Activated CD4-positive, alpha-beta T cell treated with anti-CD3 and anti-CD28 coated beads for 36 hours (primary cell): ENCODE measurements around the gene KIN. TPM values are rescaled to one million over a fixed set of nuclear protein-coding genes. Genes with fewer than 3 reads are reported as not detected.
A peak's percentile ranks its signal among the peaks of the same experiment; 100 is the strongest.

Experiments
- ATAC-seq: fragments of 200-7000 bp; cut with Tn5 transposase; one replicate; pipeline ENCODE4 v1.10.0; 2021; ENCODE audit warnings: mild to moderate bottlenecking, moderate library complexity
- CTCF ChIA-PET: fragments of 350-600 bp; sonication (Branson Sonifier 250); formaldehyde crosslinking; loops from one replicate; lab custom pipeline; 2021; ENCODE audit warnings: antibody characterized with exemption; lab: Charles Lee
- POLR2A ChIA-PET: fragments of 350-600 bp; sonication (Branson Sonifier 250); formaldehyde crosslinking; loops from one replicate; lab custom pipeline; 2021; ENCODE audit warnings: antibody characterized with exemption, inconsistent platforms; lab: Charles Lee
- DNase-seq: peaks from one replicate; pipeline ENCODE4 v3.0.0-alpha.2; 2020
- H3K27ac Mint-ChIP-seq: one replicate; pipeline ENCODE4 v1.8.0; 2021; ENCODE audit warnings: mixed read lengths
- H3K27me3 Mint-ChIP-seq: one replicate; pipeline ENCODE4 v1.8.0; 2021; ENCODE audit warnings: mixed read lengths
- H3K36me3 Mint-ChIP-seq: one replicate; pipeline ENCODE4 v1.8.0; 2021; ENCODE audit warnings: low read depth, mixed read lengths
- H3K4me1 Mint-ChIP-seq: one replicate; pipeline ENCODE4 v1.8.0; 2021; ENCODE audit warnings: mixed read lengths
- H3K4me3 Mint-ChIP-seq: one replicate; pipeline ENCODE4 v1.8.0; 2021; ENCODE audit warnings: mild to moderate bottlenecking, moderate library complexity, mixed read lengths
- H3K9me3 Mint-ChIP-seq: one replicate; pipeline ENCODE4 v1.8.0; 2021; ENCODE audit warnings: low read depth, mixed read lengths
- intact Hi-C, 2 experiments: fragments of 100-400 bp; cut with DNase I in 1 of 2; cut with micrococcal nuclease in 1 of 2; formaldehyde crosslinking; loops; one replicate each; pipeline versions ENCODE4 v1.14.2 to v1.15.1; 2022 to 2024; cut with DNase I, micrococcal nuclease
- total RNA-seq, 2 experiments: library from RNA; stranded (reverse); gene quantifications; one replicate each; pipeline ENCODE4 v1.2.3, GENCODE V29; 2021

Gene KIN
- 10 to 100 TPM; 15.0 to 15.1 TPM for total RNA-seq

GRCh38 chr10:7787857-7788638 is at the start of gene KIN, which contains the start of gene ATP5F1C:
Gene KIN (minus strand): TSS chr10:7787993. CDS start chr10:7787933, 60 bp downstream.
Gene ATP5F1C (plus strand): TSS chr10:7788177. CDS start chr10:7788208, 31 bp downstream.
- H3K36me3 Mint-ChIP-seq = peaks cover 29% of the 10 kb centered on the region
- peak; percentile 96 for ATAC-seq
- DNase-seq = peak; percentile 98
- POLR2A ChIA-PET = interaction anchor here (0.6 to 3.1 kb wide), 5 partner anchors 12 to 1625 kb away, joined by 3 to 26 read pairs (median 3); partner anchors contain the start of gene TAF3
- no peaks in the 10 kb centered on the region for H3K27me3 Mint-ChIP-seq
- intact Hi-C loops = loop anchor here (1.0 to 2.0 kb wide), 2 partner anchors 30 to 265 kb away; partner anchors contain the start of gene TAF3 (in 2 of the 2)
- peaks cover 54% of the 10 kb centered on the region for H3K4me1 Mint-ChIP-seq
- no peaks in the 10 kb centered on the region for H3K9me3 Mint-ChIP-seq
- CTCF ChIA-PET = interaction anchor here (0.7 to 2.5 kb wide), 6 partner anchors 9 to 366 kb away, joined by 3 to 14 read pairs (median 5); partner anchors contain the start of gene TAF3
- no peak within 1 kb of the TSS for H3K4me3 Mint-ChIP-seq
- H3K27ac Mint-ChIP-seq = no peak within 1 kb of the TSS

DNA sequence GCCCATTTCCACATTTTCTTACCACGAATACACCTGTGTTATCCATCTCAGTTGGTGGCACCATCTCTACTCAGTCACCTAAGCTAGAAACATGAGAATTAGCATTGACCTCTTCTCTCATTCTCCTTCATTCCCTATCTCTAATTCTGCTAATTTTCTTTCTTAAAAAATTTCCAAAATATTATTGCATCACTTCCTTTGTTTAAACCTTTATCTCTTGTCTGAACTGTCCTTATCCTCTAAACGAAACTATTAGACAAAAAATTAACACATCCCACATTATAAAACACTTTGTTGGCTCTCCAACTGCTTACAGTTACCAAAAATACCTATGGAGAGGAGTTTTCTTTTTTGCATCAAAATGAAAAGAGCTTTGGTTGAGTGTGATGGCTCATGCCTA is 48.8 kb upstream of the KIN start:
- DNase-seq = no peak
- intact Hi-C loops = no loop called here
- H3K9me3 Mint-ChIP-seq = no peaks in the 10 kb centered on the region
- POLR2A ChIA-PET = no interaction called here
- no peaks in the 10 kb centered on the region for H3K27me3 Mint-ChIP-seq
- H3K36me3 Mint-ChIP-seq = peaks cover 15% of the 10 kb centered on the region
- no peak overlapping the region for H3K27ac Mint-ChIP-seq
- CTCF ChIA-PET = interaction anchor here (0.8 kb wide), 1 partner anchor 556 kb away, joined by 4 read pairs; no protein-coding TSS in a partner anchor
- no peak overlapping the region for H3K4me3 Mint-ChIP-seq
- H3K4me1 Mint-ChIP-seq = peaks cover 26% of the 10 kb centered on the region
- no peak for ATAC-seq

GRCh38 chr10:7834262-7834661 is 46.5 kb upstream of the KIN start:
- POLR2A ChIA-PET = no interaction called here
- CTCF ChIA-PET = no interaction called here
- DNase-seq (no peak), ATAC-seq (no peak)
- Mint-ChIP-seq H3K9me3 (no peaks in the 10 kb centered on the region), H3K27me3 (no peaks in the 10 kb centered on the region), H3K27ac (no peak overlapping the region), H3K36me3 (peaks cover 10% of the 10 kb centered on the region), H3K4me3 (no peak overlapping the region), H3K4me1 (peaks cover 31% of the 10 kb centered on the region)
- intact Hi-C loops = no loop called here

DNA sequence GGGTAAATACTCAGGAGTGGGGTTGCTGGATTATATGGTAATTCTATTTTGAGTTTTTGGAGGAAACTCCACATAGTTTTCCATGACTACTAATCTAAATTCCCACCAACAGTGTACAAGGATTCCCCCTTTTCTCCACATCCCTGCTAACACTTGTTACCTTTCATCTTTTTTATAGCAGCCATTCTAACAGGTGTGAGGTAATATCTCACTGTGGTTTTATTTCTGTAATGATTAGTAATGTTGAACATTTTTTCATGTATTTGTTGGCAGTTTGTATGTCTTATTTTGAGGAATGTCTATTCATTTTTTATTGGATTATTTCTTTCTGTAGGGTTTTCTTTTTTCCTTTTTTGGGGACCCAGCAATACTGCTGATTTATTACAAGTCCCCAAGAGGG is 45.4 kb upstream of the KIN start:
- CTCF ChIA-PET = no interaction called here
- peaks cover 14% of the 10 kb centered on the region for H3K36me3 Mint-ChIP-seq
- intact Hi-C loops = no loop called here

GRCh38 chr10:7832060-7832459 is 44.3 kb upstream of the KIN start:
- H3K9me3 Mint-ChIP-seq = no peaks in the 10 kb centered on the region
- ATAC-seq (no peak), DNase-seq (no peak)
- H3K27ac Mint-ChIP-seq = no peak overlapping the region
- H3K4me1 Mint-ChIP-seq = peaks cover 39% of the 10 kb centered on the region
- ChIA-PET CTCF (interaction anchor here (0.7 kb wide), 1 partner anchor 46 kb away, joined by 3 read pairs; no protein-coding TSS in a partner anchor), POLR2A (no interaction called here)
- H3K27me3 Mint-ChIP-seq = no peaks in the 10 kb centered on the region
- H3K36me3 Mint-ChIP-seq = peaks cover 19% of the 10 kb centered on the region
- no peak overlapping the region for H3K4me3 Mint-ChIP-seq
- intact Hi-C loops = no loop called here

More for the DNA sequence above, 45.4 kb upstream of the KIN start:
- no peaks in the 10 kb centered on the region for H3K27me3 Mint-ChIP-seq
- POLR2A ChIA-PET = interaction anchor here (0.6 kb wide), 1 partner anchor 14 kb away, joined by 3 read pairs; no protein-coding TSS in a partner anchor
- no peak overlapping the region for H3K4me3 Mint-ChIP-seq
- ATAC-seq = no peak
- peaks cover 35% of the 10 kb centered on the region for H3K4me1 Mint-ChIP-seq
- H3K9me3 Mint-ChIP-seq = no peaks in the 10 kb centered on the region
- no peak overlapping the region for H3K27ac Mint-ChIP-seq
- no peak for DNase-seq

GRCh38 chr10:7829289-7829834 is 41.6 kb upstream of the KIN start:
- no peak overlapping the region for H3K27ac Mint-ChIP-seq
- H3K4me3 Mint-ChIP-seq = no peak overlapping the region
- no peaks in the 10 kb centered on the region for H3K9me3 Mint-ChIP-seq
- intact Hi-C loops = no loop called here
- POLR2A ChIA-PET = no interaction called here
- CTCF ChIA-PET = no interaction called here
- no peaks in the 10 kb centered on the region for H3K27me3 Mint-ChIP-seq
- ATAC-seq (no peak), DNase-seq (no peak)
- H3K36me3 Mint-ChIP-seq = peaks cover 29% of the 10 kb centered on the region
- H3K4me1 Mint-ChIP-seq = peaks cover 37% of the 10 kb centered on the region

- no peak overlapping the region for H3K27ac Mint-ChIP-seq
- peak; percentile 39 for DNase-seq
- POLR2A ChIA-PET = no interaction called here
- CTCF ChIA-PET = no interaction called here
- no peak overlapping the region for H3K4me3 Mint-ChIP-seq
- H3K4me1 Mint-ChIP-seq = peaks cover 22% of the 10 kb centered on the region
- intact Hi-C loops = no loop called here
- H3K36me3 Mint-ChIP-seq = peaks cover 31% of the 10 kb centered on the region
- peak; percentile 66 for ATAC-seq
- H3K27me3 Mint-ChIP-seq = no peaks in the 10 kb centered on the region
- no peaks in the 10 kb centered on the region for H3K9me3 Mint-ChIP-seq
Observed at GRCh38 chr10:7826971-7827370, 39.2 kb upstream of the KIN start.

- DNase-seq = no peak
- Mint-ChIP-seq H3K27me3 (no peaks in the 10 kb centered on the region), H3K4me3 (no peak overlapping the region), H3K36me3 (peaks cover 25% of the 10 kb centered on the region), H3K4me1 (peaks cover 33% of the 10 kb centered on the region), H3K27ac (no peak overlapping the region), H3K9me3 (no peaks in the 10 kb centered on the region)
- ATAC-seq = no peak
- POLR2A ChIA-PET = no interaction called here
- intact Hi-C loops = no loop called here
- CTCF ChIA-PET = interaction anchor here (0.5 to 1.2 kb wide), 2 partner anchors 11 to 93 kb away, joined by 3 read pairs; no protein-coding TSS in a partner anchor
Observed at GRCh38 chr10:7824251-7824650, 36.5 kb upstream of the KIN start.

DNA sequence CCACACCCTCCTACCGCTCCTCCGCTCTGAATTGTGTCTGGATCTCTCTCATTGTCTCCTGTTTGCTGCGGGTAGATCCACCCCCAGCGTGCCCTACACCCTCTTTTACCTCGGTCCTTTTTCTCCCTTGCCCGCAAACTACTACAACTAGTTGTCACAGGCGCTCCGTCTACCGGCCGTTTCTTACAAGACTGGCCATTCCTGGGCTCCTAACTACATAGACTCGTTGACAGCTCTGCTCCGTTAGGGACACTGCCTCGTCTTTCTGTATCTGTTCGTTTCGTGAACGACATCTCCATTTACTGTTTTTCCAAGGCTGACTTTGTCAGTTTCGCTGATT is 31.3 kb upstream of the KIN start:
- ChIA-PET POLR2A (interaction anchor here (0.7 to 2.3 kb wide), 2 partner anchors 14 to 31 kb away, joined by 3 to 26 read pairs; partner anchors contain the start of genes ATP5F1C and KIN), CTCF (interaction anchor here (0.8 to 3.3 kb wide), 2 partner anchors 31 to 111 kb away, joined by 3 to 14 read pairs; partner anchors contain the start of genes ATP5F1C and KIN)
- no peaks in the 10 kb centered on the region for H3K9me3 Mint-ChIP-seq
- peak overlapping the region; percentile 83 for H3K27ac Mint-ChIP-seq
- no peaks in the 10 kb centered on the region for H3K36me3 Mint-ChIP-seq
- H3K4me1 Mint-ChIP-seq = peaks cover 25% of the 10 kb centered on the region
- peak; percentile 57 for DNase-seq
- peaks cover 3% of the 10 kb centered on the region for H3K27me3 Mint-ChIP-seq
- intact Hi-C loops = loop anchor here in 1 of 2 experiments (10.0 kb wide), 1 partner anchor 294 kb away; no protein-coding TSS in a partner anchor
- ATAC-seq = peak; percentile 51
- peak overlapping the region; percentile 88 for H3K4me3 Mint-ChIP-seq

DNA sequence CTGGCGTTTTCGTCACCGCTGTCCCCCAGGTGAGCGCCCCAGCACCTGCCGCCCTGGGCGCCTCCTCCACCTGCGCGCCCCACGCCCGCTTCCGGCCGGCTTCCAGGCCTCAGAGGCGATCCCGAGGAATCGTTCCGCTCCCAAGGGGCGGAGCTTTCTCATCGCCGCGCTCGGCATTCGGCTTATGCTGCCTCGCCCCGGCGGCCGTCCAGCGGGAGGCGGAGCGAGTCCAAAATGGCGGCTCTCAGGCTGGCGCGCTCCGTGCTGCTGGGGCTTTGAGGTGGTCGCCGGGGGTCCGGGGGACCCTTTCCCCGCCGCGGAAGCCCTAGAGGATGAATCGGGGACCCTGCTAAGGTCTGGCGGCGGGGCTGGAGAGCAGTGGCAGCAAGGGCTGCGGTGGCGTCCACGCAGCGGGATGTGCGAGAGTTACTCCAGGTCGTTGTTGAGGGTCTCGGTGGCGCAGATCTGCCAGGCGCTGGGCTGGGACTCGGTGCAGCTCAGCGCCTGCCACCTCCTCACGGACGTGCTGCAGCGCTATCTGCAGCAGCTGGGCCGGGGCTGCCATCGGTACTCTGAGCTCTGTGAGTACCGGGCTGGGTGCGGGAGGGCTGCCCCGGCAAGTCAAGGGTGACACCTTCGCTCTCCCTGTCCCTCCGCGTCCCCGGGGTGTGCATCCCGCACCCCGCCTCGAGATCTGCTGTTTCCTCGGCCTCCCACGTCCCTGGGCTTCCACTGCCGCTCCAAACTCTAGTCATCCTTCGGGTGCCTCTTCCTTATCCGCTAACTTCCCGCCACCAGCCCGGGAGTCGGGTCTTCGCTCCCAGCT is 30.7 kb upstream of the KIN start, which contains the start of gene TAF3:
TAF3 (plus strand) TSS at position 211 of the 826 bp plus-strand sequence; CDS start at position 416, 205 bp downstream.
- Mint-ChIP-seq H3K27ac (peak within 1 kb of the TSS; percentile 83), H3K9me3 (no peaks in the 10 kb centered on the region), H3K4me3 (peak within 1 kb of the TSS; percentile 88), H3K36me3 (no peaks in the 10 kb centered on the region), H3K4me1 (peaks cover 25% of the 10 kb centered on the region), H3K27me3 (peaks cover 3% of the 10 kb centered on the region)
- POLR2A ChIA-PET = interaction anchor here (0.6 to 2.3 kb wide), 4 partner anchors 14 to 1278 kb away, joined by 3 to 26 read pairs (median 5); partner anchors contain the start of genes ATP5F1C and KIN
- DNase-seq (peak; percentile 96), ATAC-seq (peak; percentile 89)
- CTCF ChIA-PET = interaction anchor here (0.6 to 3.3 kb wide), 7 partner anchors 16 to 447 kb away, joined by 3 to 14 read pairs (median 3); partner anchors contain the start of genes ATP5F1C and KIN
- intact Hi-C loops = loop anchor here (1.0 to 10.0 kb wide), 4 partner anchors 30 to 330 kb away; partner anchors contain the start of genes ATP5F1C (in 2 of the 2) and GATA3 (in 1 of the 2)
